ENCODE measurements around the gene PRDM16.
A peak's percentile ranks its signal among the peaks of the same experiment; 100 is the strongest.
"Not testable (repeated sequence)": the region's sequence is repeated elsewhere in the genome, so short reads cannot be mapped to it uniquely, and the experiment has no call there.

The PRDM16 gene

DNA sequence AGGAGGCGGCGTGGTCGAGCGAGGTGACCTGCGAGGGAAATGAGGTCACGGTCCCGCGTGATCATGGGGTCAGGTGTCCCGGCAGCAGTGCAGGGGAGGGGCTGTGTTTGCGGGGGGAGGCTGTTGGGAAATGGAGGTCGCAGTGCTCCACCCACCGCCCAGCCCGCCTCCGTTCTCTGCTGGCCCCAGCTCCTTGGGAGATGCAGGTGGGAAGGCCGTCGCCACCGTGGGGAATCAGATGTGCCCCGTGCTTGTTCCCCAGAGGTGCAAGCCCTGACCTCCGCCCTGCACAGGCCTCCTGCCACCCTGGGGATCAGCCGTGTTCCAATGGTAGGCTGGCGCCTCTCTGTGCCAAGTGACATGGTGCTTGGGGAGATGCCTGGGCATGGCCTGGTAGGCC, 95.7 kb downstream of the PRDM16 start:
- Mint-ChIP-seq H3K27me3 (peaks cover 18 to 29% of the 10 kb centered on the region in 2 donors), H3K36me3 (no peaks in the 10 kb centered on the region), H3K4me1 (peaks cover 6 to 9% of the 10 kb centered on the region in 2 donors), H3K27ac (no peak overlapping the region), H3K4me3 (no peak overlapping the region), H3K9me3 (no peaks in the 10 kb centered on the region)
- DNase-seq (no peak), ATAC-seq (replicated peaks) (no peak)

DNA sequence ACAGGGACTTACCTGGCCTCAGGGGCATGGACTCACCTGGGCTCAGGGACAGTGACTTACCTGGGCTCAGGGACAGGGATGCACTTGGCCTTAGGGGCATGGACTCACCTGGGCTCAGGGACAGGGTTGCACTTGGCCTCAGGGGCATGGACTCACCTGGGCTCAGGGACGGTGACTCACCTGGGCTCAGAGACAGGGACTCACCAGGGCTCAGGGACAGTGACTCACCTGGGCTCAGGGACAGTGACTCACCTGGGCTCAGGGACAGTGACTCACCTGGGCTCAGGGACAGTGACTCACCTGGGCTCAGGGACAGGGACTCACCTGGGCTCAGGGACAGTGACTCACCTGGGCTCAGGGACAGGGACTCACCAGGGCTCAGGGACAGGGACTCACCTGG, 96.2 kb downstream of the PRDM16 start:
- not testable (repeated sequence) for H3K4me3 Mint-ChIP-seq; H3K27ac Mint-ChIP-seq; H3K9me3 Mint-ChIP-seq; H3K36me3 Mint-ChIP-seq; ATAC-seq (replicated peaks); H3K4me1 Mint-ChIP-seq; DNase-seq
- H3K27me3 Mint-ChIP-seq = peaks cover 20 to 32% of the 10 kb centered on the region in 2 donors

- Mint-ChIP-seq H3K9me3 (no peaks in the 10 kb centered on the region), H3K27ac (no peak overlapping the region), H3K36me3 (no peaks in the 10 kb centered on the region), H3K4me3 (no peak overlapping the region), H3K4me1 (peaks cover 5 to 10% of the 10 kb centered on the region in 2 donors), H3K27me3 (peaks cover 15 to 29% of the 10 kb centered on the region in 2 donors)
- no peak for ATAC-seq (replicated peaks)
- DNase-seq = no peak
These were observed 97.4 kb downstream of the PRDM16 start for GRCh38 chr1:3166206-3166918.

- peaks cover 16 to 29% of the 10 kb centered on the region in 2 donors for H3K27me3 Mint-ChIP-seq
- H3K36me3 Mint-ChIP-seq = no peaks in the 10 kb centered on the region
- H3K4me1 Mint-ChIP-seq = peaks cover 10 to 11% of the 10 kb centered on the region in 2 donors
- ATAC-seq (replicated peaks) (no peak), DNase-seq (no peak)
- H3K27ac Mint-ChIP-seq = no peak overlapping the region
- H3K4me3 Mint-ChIP-seq = no peak overlapping the region
- H3K9me3 Mint-ChIP-seq = no peaks in the 10 kb centered on the region
These were observed 98.3 kb downstream of the PRDM16 start for GRCh38 chr1:3167255-3167654.

DNA sequence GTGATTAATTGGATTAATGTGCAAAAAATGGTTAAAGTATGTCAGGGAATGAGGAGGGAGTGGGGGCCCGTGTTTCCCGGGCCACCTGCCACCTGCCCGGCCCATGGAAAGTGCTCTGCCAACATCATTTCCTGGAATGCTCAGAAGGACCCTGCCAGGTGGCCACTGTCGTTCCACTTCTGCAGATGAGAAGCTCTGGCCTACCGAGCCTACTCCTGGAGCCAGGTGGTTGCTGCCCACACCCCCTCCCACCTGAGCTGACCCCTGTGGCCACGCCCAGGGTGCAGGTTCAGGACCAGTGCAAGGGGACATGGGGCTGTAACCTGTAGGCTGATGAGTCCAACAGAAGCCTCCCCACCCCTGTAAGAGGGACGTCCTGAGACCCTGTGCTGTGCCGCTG, 99.7 kb downstream of the PRDM16 start:
- H3K9me3 Mint-ChIP-seq = no peaks in the 10 kb centered on the region
- H3K27ac Mint-ChIP-seq = no peak overlapping the region
- ATAC-seq (replicated peaks) (no peak), DNase-seq (no peak)
- peaks cover 10 to 11% of the 10 kb centered on the region in 2 donors for H3K4me1 Mint-ChIP-seq
- H3K27me3 Mint-ChIP-seq = peaks cover 22 to 33% of the 10 kb centered on the region in 2 donors
- no peak overlapping the region for H3K4me3 Mint-ChIP-seq
- no peaks in the 10 kb centered on the region for H3K36me3 Mint-ChIP-seq

DNA sequence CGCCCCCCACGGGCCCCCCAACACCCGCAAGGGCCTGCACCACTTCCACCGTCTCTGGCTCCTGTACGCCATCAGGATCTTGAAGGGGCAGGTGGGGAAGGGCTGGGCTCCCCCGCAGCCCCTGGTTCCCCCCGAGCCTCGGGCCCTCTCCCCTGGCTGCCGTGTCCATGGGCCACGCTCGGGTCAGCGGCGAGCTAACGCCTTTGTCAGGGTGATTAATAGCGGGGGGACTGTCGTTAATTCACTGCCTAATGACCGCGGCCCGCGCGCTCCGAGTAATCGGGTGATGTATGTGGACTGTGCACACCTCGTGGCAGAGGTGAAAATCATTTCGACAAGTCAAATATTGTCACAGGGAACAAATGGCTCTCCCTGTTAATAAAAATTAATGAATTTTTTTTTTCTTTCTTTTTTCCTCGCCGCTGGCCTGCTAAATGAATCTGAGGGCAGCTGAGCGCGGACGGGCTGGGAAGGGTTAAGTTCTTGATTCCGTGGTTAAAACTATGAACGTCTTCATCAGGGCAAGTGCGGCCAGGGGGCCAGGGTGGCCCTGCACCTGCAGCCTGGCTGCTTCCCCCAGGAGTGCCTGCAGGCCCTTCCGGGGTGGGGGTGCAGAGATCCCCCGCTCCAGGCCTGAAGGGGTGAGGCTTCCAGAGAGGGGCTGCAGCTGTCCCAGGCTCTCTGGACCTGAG, 100.8 kb downstream of the PRDM16 start:
- Mint-ChIP-seq H3K27me3 (peaks cover 27 to 33% of the 10 kb centered on the region in 2 donors), H3K4me1 (peaks cover 7 to 11% of the 10 kb centered on the region in 2 donors), H3K36me3 (no peaks in the 10 kb centered on the region), H3K27ac (no peak overlapping the region), H3K9me3 (no peaks in the 10 kb centered on the region), H3K4me3 (no peak overlapping the region)
- ATAC-seq (replicated peaks) (no peak), DNase-seq (no peak)

DNA sequence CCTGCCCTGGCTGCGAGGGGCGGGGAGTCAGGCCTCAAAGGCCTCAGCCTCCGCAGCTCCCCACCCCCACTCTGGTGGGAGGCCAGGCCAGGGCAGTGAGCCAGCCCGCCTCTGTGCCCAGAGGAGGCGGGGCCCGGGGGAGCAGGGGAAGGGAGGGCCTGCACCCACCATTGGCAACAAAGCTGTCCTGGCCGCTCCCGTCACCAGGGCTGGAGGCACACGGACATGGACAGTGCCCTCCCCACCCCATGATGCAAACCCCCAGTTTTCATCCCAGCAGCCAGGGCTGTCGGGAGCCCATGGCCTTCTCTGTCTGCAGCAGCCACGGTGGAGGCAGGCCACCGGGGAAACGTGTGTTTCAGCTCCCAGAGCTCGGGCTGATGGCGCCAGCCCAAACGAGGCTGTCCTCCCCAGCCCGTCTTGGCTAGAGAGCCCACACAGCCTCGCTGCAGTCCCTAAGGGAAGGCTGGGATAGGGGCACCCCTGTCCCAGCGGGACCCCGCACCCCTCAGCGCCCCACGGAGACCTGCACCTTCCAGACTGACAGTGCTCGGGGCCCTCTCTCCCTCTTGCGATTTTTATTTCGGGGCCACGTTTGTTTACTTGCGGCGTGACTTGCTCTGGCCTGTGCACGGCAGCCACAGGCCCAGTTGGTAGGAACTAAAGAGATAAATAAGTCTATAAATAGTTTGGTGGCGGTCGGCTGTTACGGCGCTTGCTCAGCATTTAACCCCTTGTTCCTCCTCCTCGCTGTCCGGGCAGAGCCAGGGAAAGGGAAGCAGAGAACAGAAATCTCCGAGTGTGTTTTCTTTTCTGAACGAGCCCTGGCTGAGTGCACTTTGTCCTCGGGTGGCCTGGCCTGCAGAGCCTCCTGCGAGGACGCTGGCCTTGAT, 101.8 kb downstream of the PRDM16 start:
- Mint-ChIP-seq H3K27ac (no peak overlapping the region), H3K4me1 (peaks cover 7 to 11% of the 10 kb centered on the region in 2 donors), H3K4me3 (peak overlapping the region; percentile 63 to 76), H3K36me3 (no peaks in the 10 kb centered on the region), H3K9me3 (no peaks in the 10 kb centered on the region), H3K27me3 (peaks cover 27 to 33% of the 10 kb centered on the region in 2 donors)
- no peak for DNase-seq
- ATAC-seq (replicated peaks) = peak; percentile 48 to 50

DNA sequence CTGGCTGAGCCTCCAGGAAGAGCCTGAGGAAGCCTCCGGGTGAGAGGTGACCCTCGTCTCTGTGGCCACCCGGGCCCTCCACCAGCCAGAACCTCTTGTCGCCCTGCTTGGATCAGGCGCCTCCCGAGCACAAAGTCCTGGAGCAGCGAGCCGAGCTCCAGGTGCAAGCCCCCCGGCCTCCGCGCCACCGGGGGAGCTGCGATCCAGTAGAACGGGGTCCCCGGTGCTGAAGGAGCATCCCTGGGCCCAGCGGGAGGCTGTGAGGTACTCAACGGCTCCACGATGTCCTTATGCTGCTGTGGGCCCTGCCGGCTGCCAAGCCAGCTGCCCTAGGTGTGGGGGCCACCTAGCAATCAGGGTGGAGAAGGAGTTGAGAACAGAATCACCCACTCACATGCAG, 102.8 kb downstream of the PRDM16 start:
- Mint-ChIP-seq H3K36me3 (no peaks in the 10 kb centered on the region), H3K27me3 (peaks cover 27 to 33% of the 10 kb centered on the region in 2 donors), H3K4me1 (peaks cover 7 to 11% of the 10 kb centered on the region in 2 donors), H3K27ac (no peak overlapping the region), H3K9me3 (no peaks in the 10 kb centered on the region), H3K4me3 (no peak overlapping the region)
- ATAC-seq (replicated peaks) (no peak), DNase-seq (no peak)

GRCh38 chr1:3172431-3173380, 103.7 kb downstream of the PRDM16 start:
- Mint-ChIP-seq H3K36me3 (no peaks in the 10 kb centered on the region), H3K4me1 (peaks cover 7 to 11% of the 10 kb centered on the region in 2 donors), H3K9me3 (no peaks in the 10 kb centered on the region), H3K4me3 (no peak overlapping the region), H3K27me3 (peaks cover 27 to 33% of the 10 kb centered on the region in 2 donors), H3K27ac (no peak overlapping the region)
- ATAC-seq (replicated peaks) = no peak
- DNase-seq = no peak

GRCh38 chr1:3173381-3173980, 104.5 kb downstream of the PRDM16 start:
- ATAC-seq (replicated peaks) = no peak
- H3K9me3 Mint-ChIP-seq = no peaks in the 10 kb centered on the region

GRCh38 chr1:3174487-3175247, 105.7 kb downstream of the PRDM16 start:
- ATAC-seq (replicated peaks) (no peak), DNase-seq (no peak)
- Mint-ChIP-seq H3K4me3 (no peak overlapping the region), H3K27ac (no peak overlapping the region), H3K9me3 (no peaks in the 10 kb centered on the region), H3K36me3 (no peaks in the 10 kb centered on the region), H3K27me3 (peaks cover 26 to 31% of the 10 kb centered on the region in 2 donors), H3K4me1 (peaks cover 7 to 11% of the 10 kb centered on the region in 2 donors)

More at GRCh38 chr1:3173381-3173980, 104.5 kb downstream of the PRDM16 start:
- Mint-ChIP-seq H3K4me1 (peaks cover 7 to 11% of the 10 kb centered on the region in 2 donors), H3K27ac (no peak overlapping the region), H3K36me3 (no peaks in the 10 kb centered on the region), H3K4me3 (no peak overlapping the region), H3K27me3 (peaks cover 27 to 33% of the 10 kb centered on the region in 2 donors)
- no peak for DNase-seq

GRCh38 chr1:3175486-3175885, 106.5 kb downstream of the PRDM16 start:
- H3K36me3 Mint-ChIP-seq = no peaks in the 10 kb centered on the region
- H3K27me3 Mint-ChIP-seq = peaks cover 24 to 25% of the 10 kb centered on the region in 2 donors
- peaks cover 7 to 11% of the 10 kb centered on the region in 2 donors for H3K4me1 Mint-ChIP-seq
- H3K27ac Mint-ChIP-seq = no peak overlapping the region
- ATAC-seq (replicated peaks) = no peak
- no peak for DNase-seq
- no peaks in the 10 kb centered on the region for H3K9me3 Mint-ChIP-seq
- H3K4me3 Mint-ChIP-seq = no peak overlapping the region

Data from stimulated activated naive B cell treated with anti-CD40 and anti-IgM and Interleukin-4, amounts not matched to agents 10 μg/mL and 1 μg/mL and 100 μg/mL, for 72 hours (primary cell).